HCT116 (cell line): ENCODE data around the gene OSBPL5.

Experiments
- CBX3 ChIP-seq: IDR thresholded peaks from 2 replicates; pipeline ENCODE4 v1.6.1; 2012; ENCODE audit warnings: low read depth
- CEBPB ChIP-seq: IDR thresholded peaks from 2 replicates; pipeline ENCODE4 v1.6.1; 2012; ENCODE audit warnings: low read depth
- CTCF ChIP-seq, 3 experiments: fragments of 200-600 bp in 1 of 3; sonication (generic) in 1 of 3; IDR thresholded peaks in 2 of 3; conservative IDR thresholded peaks in 1 of 3; 2 replicates each; pipeline ENCODE4 v1.5.1; 2012 to 2017; ENCODE audit warnings: low read depth in 2 of 3, low read length in 2 of 3, antibody characterized with exemption in 1 of 3, borderline replicate concordance in 1 of 3, control low read depth in 1 of 3, mild to moderate bottlenecking in 1 of 3, mixed read lengths in 1 of 3, mixed run types in 1 of 3, moderate library complexity in 1 of 3; ENCODE audit not compliant: insufficient read depth in 1 of 3
- EZH2 ChIP-seq: fragments of 200-600 bp; sonication (generic); IDR thresholded peaks from 2 replicates; pipeline ENCODE4 v1.6.1; 2017; ENCODE audit warnings: antibody characterized with exemption, mixed run types
- POLR2A ChIP-seq: IDR thresholded peaks from 2 replicates; pipeline ENCODE4 v1.7.0; 2011; ENCODE audit warnings: borderline replicate concordance; ENCODE audit not compliant: insufficient read depth, insufficient read length; ENCODE audit errors: extremely low read depth
- POLR2AphosphoS5 ChIP-seq: IDR thresholded peaks from 2 replicates; pipeline ENCODE4 v1.6.1; 2011; ENCODE audit warnings: mild to moderate bottlenecking, low read depth, low read length, moderate library complexity
- REST ChIP-seq: IDR thresholded peaks from 2 replicates; pipeline ENCODE4 v1.6.1; 2012; ENCODE audit warnings: low read depth
- SIN3A ChIP-seq: IDR thresholded peaks from 2 replicates; pipeline ENCODE4 v1.6.1; 2012; ENCODE audit warnings: low read depth
- ZFX ChIP-seq: fragments of 450-650 bp; IDR thresholded peaks from 2 replicates; pipeline ENCODE4 v1.6.1; 2017
- ZNF274 ChIP-seq: fragments of 200-500 bp; sonication (Bioruptor generic); IDR thresholded peaks from 2 replicates; pipeline ENCODE4 v1.6.1; 2014; ENCODE audit warnings: mild to moderate bottlenecking, low read depth, low read length, inconsistent platforms

- no peak for TF ChIP-seq POLR2AphosphoS5
- TF ChIP-seq EZH2 = no peak
- TF ChIP-seq CBX3 = no peak
- TF ChIP-seq CTCF (IDR thresholded peaks at IDR 0.05 in 2 of 3, conservative IDR thresholded peaks at IDR 0.05 in 1 of 3; ENCODE audit: borderline replicate concordance in 1 of 3, insufficient read depth in 1 of 3, low read depth in 2 of 3, low read length in 2 of 3) = no peak
- no peak for TF ChIP-seq SIN3A
- no peak for TF ChIP-seq POLR2A
- no peak for TF ChIP-seq ZNF274
- TF ChIP-seq ZFX = no peak
- no peak for TF ChIP-seq CEBPB
- TF ChIP-seq REST = no peak
Observed at GRCh38 chr11:3157381-3158130, 7.6 kb downstream of the OSBPL5 start.
